Measurements from ENCODE around the gene HSPA6. TPM values are rescaled to one million over a fixed set of nuclear protein-coding genes. Genes with fewer than 3 reads are reported as not detected.
"Not testable (repeated sequence)": the region's sequence is repeated elsewhere in the genome, so short reads cannot be mapped to it uniquely, and the experiment has no call there.

The HSPA6 gene
- total and polyA plus RNA-seq, 2 experiments from 2014 or later = not detected

GRCh38 chr1:161556143-161556542, 31.8 kb downstream of the HSPA6 start:
- not testable (repeated sequence) for H3K4me1 Mint-ChIP-seq; H3K27me3 ChIP-seq (ENCODE audit: insufficient read depth); H3K9me2 ChIP-seq (ENCODE audit: insufficient read depth); H4K20me1 ChIP-seq (replicated peaks; ENCODE audit: insufficient read depth); H3K27me3 Mint-ChIP-seq (ENCODE audit: insufficient read depth, low read depth, poor library complexity); H3F3A ChIP-seq (replicated peaks; ENCODE audit: low read depth); H3K27ac Mint-ChIP-seq; DNase-seq (ENCODE audit: low spot score); H3K27ac ChIP-seq (ENCODE audit: low read depth); H3K4me2 ChIP-seq; H3K9me3 Mint-ChIP-seq; H3K36me3 Mint-ChIP-seq (ENCODE audit: low read depth); H3K79me2 ChIP-seq (replicated peaks; ENCODE audit: insufficient read depth); H3K4me3 Mint-ChIP-seq; H3K4me3 ChIP-seq; H2AFZ ChIP-seq; H3K36me3 ChIP-seq (ENCODE audit: insufficient read depth); ATAC-seq; H3K4me1 ChIP-seq (ENCODE audit: insufficient read depth)

- H4K20me1 ChIP-seq (replicated peaks; ENCODE audit: insufficient read depth); H3K79me2 ChIP-seq (replicated peaks; ENCODE audit: insufficient read depth); ATAC-seq; H3K27ac ChIP-seq (ENCODE audit: low read depth); H3K9me3 Mint-ChIP-seq; DNase-seq (ENCODE audit: low spot score); H3K4me1 Mint-ChIP-seq; H3K36me3 Mint-ChIP-seq (ENCODE audit: low read depth); H3K27ac Mint-ChIP-seq; H3K36me3 ChIP-seq (ENCODE audit: insufficient read depth); H3K4me2 ChIP-seq; H3K27me3 Mint-ChIP-seq (ENCODE audit: insufficient read depth, low read depth, poor library complexity); H3K4me3 ChIP-seq; H3F3A ChIP-seq (replicated peaks; ENCODE audit: low read depth); H2AFZ ChIP-seq; H3K27me3 ChIP-seq (ENCODE audit: insufficient read depth); H3K4me1 ChIP-seq (ENCODE audit: insufficient read depth); H3K4me3 Mint-ChIP-seq; H3K9me2 ChIP-seq (ENCODE audit: insufficient read depth): not testable (repeated sequence)
Observed at GRCh38 chr1:161556990-161557389, 32.6 kb downstream of the HSPA6 start.

- not testable (repeated sequence) for H3K27ac ChIP-seq (ENCODE audit: low read depth); H3K36me3 Mint-ChIP-seq (ENCODE audit: low read depth); H2AFZ ChIP-seq; H4K20me1 ChIP-seq (replicated peaks; ENCODE audit: insufficient read depth); H3K36me3 ChIP-seq (ENCODE audit: insufficient read depth); H3K4me2 ChIP-seq; H3K4me3 Mint-ChIP-seq; H3F3A ChIP-seq (replicated peaks; ENCODE audit: low read depth); H3K4me3 ChIP-seq; H3K4me1 Mint-ChIP-seq; H3K9me3 Mint-ChIP-seq; H3K27ac Mint-ChIP-seq; H3K4me1 ChIP-seq (ENCODE audit: insufficient read depth); H3K27me3 ChIP-seq (ENCODE audit: insufficient read depth); H3K27me3 Mint-ChIP-seq (ENCODE audit: insufficient read depth, low read depth, poor library complexity); DNase-seq (ENCODE audit: low spot score); H3K79me2 ChIP-seq (replicated peaks; ENCODE audit: insufficient read depth); ATAC-seq; H3K9me2 ChIP-seq (ENCODE audit: insufficient read depth)
Observed at GRCh38 chr1:161557506-161558450, 33.4 kb downstream of the HSPA6 start.

- H3K9me3 Mint-ChIP-seq; H3K36me3 ChIP-seq (ENCODE audit: insufficient read depth); H3K27ac ChIP-seq (ENCODE audit: low read depth); H3K79me2 ChIP-seq (replicated peaks; ENCODE audit: insufficient read depth); H3K9me2 ChIP-seq (ENCODE audit: insufficient read depth); H3K4me3 Mint-ChIP-seq; H3K27me3 ChIP-seq (ENCODE audit: insufficient read depth); H3K4me1 Mint-ChIP-seq; ATAC-seq; H3K36me3 Mint-ChIP-seq (ENCODE audit: low read depth); H3K4me1 ChIP-seq (ENCODE audit: insufficient read depth); H3F3A ChIP-seq (replicated peaks; ENCODE audit: low read depth); H3K4me2 ChIP-seq; H3K4me3 ChIP-seq; DNase-seq (ENCODE audit: low spot score); H3K27ac Mint-ChIP-seq; H2AFZ ChIP-seq; H4K20me1 ChIP-seq (replicated peaks; ENCODE audit: insufficient read depth); H3K27me3 Mint-ChIP-seq (ENCODE audit: insufficient read depth, low read depth, poor library complexity): not testable (repeated sequence)
Observed at GRCh38 chr1:161560960-161561715, 36.8 kb downstream of the HSPA6 start.

GRCh38 chr1:161562441-161562840, 38.1 kb downstream of the HSPA6 start:
- H3K9me3 Mint-ChIP-seq; H3K36me3 ChIP-seq (ENCODE audit: insufficient read depth); H3K4me1 Mint-ChIP-seq; H3K4me3 ChIP-seq; H3K27me3 Mint-ChIP-seq (ENCODE audit: insufficient read depth, low read depth, poor library complexity); ATAC-seq; H3F3A ChIP-seq (replicated peaks; ENCODE audit: low read depth); H3K9me2 ChIP-seq (ENCODE audit: insufficient read depth); H3K27ac Mint-ChIP-seq; H3K4me1 ChIP-seq (ENCODE audit: insufficient read depth); H4K20me1 ChIP-seq (replicated peaks; ENCODE audit: insufficient read depth); H3K79me2 ChIP-seq (replicated peaks; ENCODE audit: insufficient read depth); DNase-seq (ENCODE audit: low spot score); H3K4me3 Mint-ChIP-seq; H3K36me3 Mint-ChIP-seq (ENCODE audit: low read depth); H3K4me2 ChIP-seq; H2AFZ ChIP-seq; H3K27me3 ChIP-seq (ENCODE audit: insufficient read depth); H3K27ac ChIP-seq (ENCODE audit: low read depth): not testable (repeated sequence)

- H3K4me3 Mint-ChIP-seq; H2AFZ ChIP-seq; DNase-seq (ENCODE audit: low spot score); H3K36me3 Mint-ChIP-seq (ENCODE audit: low read depth); H3K27ac ChIP-seq (ENCODE audit: low read depth); H3K27me3 ChIP-seq (ENCODE audit: insufficient read depth); H3K4me2 ChIP-seq; ATAC-seq; H3K4me3 ChIP-seq; H3K79me2 ChIP-seq (replicated peaks; ENCODE audit: insufficient read depth); H3F3A ChIP-seq (replicated peaks; ENCODE audit: low read depth); H3K4me1 Mint-ChIP-seq; H3K9me2 ChIP-seq (ENCODE audit: insufficient read depth); H3K4me1 ChIP-seq (ENCODE audit: insufficient read depth); H4K20me1 ChIP-seq (replicated peaks; ENCODE audit: insufficient read depth); H3K9me3 Mint-ChIP-seq; H3K27me3 Mint-ChIP-seq (ENCODE audit: insufficient read depth, low read depth, poor library complexity); H3K27ac Mint-ChIP-seq; H3K36me3 ChIP-seq (ENCODE audit: insufficient read depth): not testable (repeated sequence)
Observed at GRCh38 chr1:161563522-161563921, 39.2 kb downstream of the HSPA6 start.

Measured in GM23338 (cell line).